ENCODE measurements around the gene RAPGEF6.

RAPGEF6 gene

GRCh38 chr5:131541071-131541470 is 94.0 kb downstream of the RAPGEF6 start:
- no peak for ATAC-seq
- TF ChIP-seq PATZ1 (CRISPR knock-in tag; IDR thresholded peaks at IDR 0.05; ENCODE audit: borderline replicate concordance) (no peak), ZNF70 (CRISPR knock-in tag; IDR thresholded peaks at IDR 0.05) (no peak), ISL1 (CRISPR knock-in tag; IDR thresholded peaks at IDR 0.05) (no peak), ZNF565 (CRISPR knock-in tag; conservative IDR thresholded peaks at IDR 0.05; ENCODE audit: low read depth) (no peak), CREB5 (CRISPR knock-in tag; IDR thresholded peaks at IDR 0.05; ENCODE audit: low read depth) (no peak), POU6F1 (CRISPR knock-in tag; IDR thresholded peaks at IDR 0.05; ENCODE audit: borderline replicate concordance, low read depth) (no peak), TCF4 (CRISPR knock-in tag; IDR thresholded peaks at IDR 0.05; ENCODE audit: borderline replicate concordance) (no peak), ZNF8 (CRISPR knock-in tag; IDR thresholded peaks at IDR 0.05) (no peak), GLIS3 (CRISPR knock-in tag; IDR thresholded peaks at IDR 0.05) (no peak), CSRNP3 (CRISPR knock-in tag; IDR thresholded peaks at IDR 0.05) (no peak), SNAI2 (CRISPR knock-in tag; IDR thresholded peaks at IDR 0.05) (no peak), OSR1 (CRISPR knock-in tag; IDR thresholded peaks at IDR 0.05) (no peak), TOX (CRISPR knock-in tag; IDR thresholded peaks at IDR 0.05; ENCODE audit: borderline replicate concordance) (no peak), CSDC2 (CRISPR knock-in tag; IDR thresholded peaks at IDR 0.05) (no peak), ZFP3 (CRISPR knock-in tag; IDR thresholded peaks at IDR 0.05) (no peak), PPARA (CRISPR knock-in tag; IDR thresholded peaks at IDR 0.05; ENCODE audit: borderline replicate concordance) (no peak), RARB (CRISPR knock-in tag; IDR thresholded peaks at IDR 0.05) (no peak), ESRRG (CRISPR knock-in tag; IDR thresholded peaks at IDR 0.05) (no peak)

- TF ChIP-seq POU6F1 (CRISPR knock-in tag; IDR thresholded peaks at IDR 0.05; ENCODE audit: borderline replicate concordance, low read depth) (no peak), ZNF70 (CRISPR knock-in tag; IDR thresholded peaks at IDR 0.05) (no peak), ZNF565 (CRISPR knock-in tag; conservative IDR thresholded peaks at IDR 0.05; ENCODE audit: low read depth) (no peak), SNAI2 (CRISPR knock-in tag; IDR thresholded peaks at IDR 0.05) (no peak), ZC3H10 (CRISPR knock-in tag; IDR thresholded peaks at IDR 0.05) (no peak), PATZ1 (CRISPR knock-in tag; IDR thresholded peaks at IDR 0.05; ENCODE audit: borderline replicate concordance) (no peak), TSHZ2 (CRISPR knock-in tag; IDR thresholded peaks at IDR 0.05) (no peak), TOX (CRISPR knock-in tag; IDR thresholded peaks at IDR 0.05; ENCODE audit: borderline replicate concordance) (no peak), RARB (CRISPR knock-in tag; IDR thresholded peaks at IDR 0.05) (no peak), GLIS3 (CRISPR knock-in tag; IDR thresholded peaks at IDR 0.05) (no peak), BACH2 (CRISPR knock-in tag; IDR thresholded peaks at IDR 0.05; ENCODE audit: borderline replicate concordance) (no peak), ESRRG (CRISPR knock-in tag; IDR thresholded peaks at IDR 0.05) (no peak), OSR1 (CRISPR knock-in tag; IDR thresholded peaks at IDR 0.05) (no peak), CREB5 (CRISPR knock-in tag; IDR thresholded peaks at IDR 0.05; ENCODE audit: low read depth) (no peak), ZFP3 (CRISPR knock-in tag; IDR thresholded peaks at IDR 0.05) (no peak), PPARA (CRISPR knock-in tag; IDR thresholded peaks at IDR 0.05; ENCODE audit: borderline replicate concordance) (no peak)
- ATAC-seq: no peak
Measured at GRCh38 chr5:131539251-131539650, 95.8 kb downstream of the RAPGEF6 start.
